ENCODE data around the gene CAMTA1. TPM values are rescaled to one million over a fixed set of nuclear protein-coding genes. Genes with fewer than 3 reads are reported as not detected.

CAMTA1 gene
- total and polyA plus RNA-seq, 2 experiments from 2014 or later, result 89.0 to 145 TPM

DNA sequence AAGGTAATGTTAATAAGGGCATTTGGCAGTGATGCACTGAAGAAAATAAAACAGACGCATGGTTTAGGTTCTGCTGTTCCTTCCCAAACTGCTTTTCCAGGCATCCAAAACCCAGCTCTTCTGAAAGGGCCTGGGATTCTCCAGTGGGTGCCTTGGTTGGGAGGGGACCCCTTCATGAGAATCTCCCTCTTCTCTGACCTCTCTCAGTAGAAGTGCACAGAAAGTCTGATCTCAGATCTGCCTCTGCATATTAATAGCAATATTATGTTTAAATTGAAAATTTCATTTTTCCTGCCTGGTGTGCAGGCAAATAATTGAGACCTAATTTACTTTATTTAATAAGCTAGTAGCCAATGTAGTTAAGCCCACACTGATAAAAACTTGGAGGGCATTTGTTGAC is 260.6 kb downstream of the CAMTA1 start:
- no peaks in the 10 kb centered on the region for H3K79me2 ChIP-seq
- no peaks in the 10 kb centered on the region for H3K9me2 ChIP-seq (replicated peaks; ENCODE audit: insufficient read depth)
- H3K4me1 ChIP-seq (ENCODE audit: insufficient read depth), result no peaks in the 10 kb centered on the region
- H4K20me1 ChIP-seq (ENCODE audit: insufficient read depth, poor library complexity, severe bottlenecking), result no peaks in the 10 kb centered on the region
- DNase-seq (ENCODE audit: low spot score), result no peak
- TF ChIP-seq, protein P1, sequence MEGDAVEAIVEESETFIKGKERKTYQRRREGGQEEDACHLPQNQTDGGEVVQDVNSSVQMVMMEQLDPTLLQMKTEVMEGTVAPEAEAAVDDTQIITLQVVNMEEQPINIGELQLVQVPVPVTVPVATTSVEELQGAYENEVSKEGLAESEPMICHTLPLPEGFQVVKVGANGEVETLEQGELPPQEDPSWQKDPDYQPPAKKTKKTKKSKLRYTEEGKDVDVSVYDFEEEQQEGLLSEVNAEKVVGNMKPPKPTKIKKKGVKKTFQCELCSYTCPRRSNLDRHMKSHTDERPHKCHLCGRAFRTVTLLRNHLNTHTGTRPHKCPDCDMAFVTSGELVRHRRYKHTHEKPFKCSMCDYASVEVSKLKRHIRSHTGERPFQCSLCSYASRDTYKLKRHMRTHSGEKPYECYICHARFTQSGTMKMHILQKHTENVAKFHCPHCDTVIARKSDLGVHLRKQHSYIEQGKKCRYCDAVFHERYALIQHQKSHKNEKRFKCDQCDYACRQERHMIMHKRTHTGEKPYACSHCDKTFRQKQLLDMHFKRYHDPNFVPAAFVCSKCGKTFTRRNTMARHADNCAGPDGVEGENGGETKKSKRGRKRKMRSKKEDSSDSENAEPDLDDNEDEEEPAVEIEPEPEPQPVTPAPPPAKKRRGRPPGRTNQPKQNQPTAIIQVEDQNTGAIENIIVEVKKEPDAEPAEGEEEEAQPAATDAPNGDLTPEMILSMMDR (IDR thresholded peaks at IDR 0.05; ENCODE audit: poor library complexity), result no peak
- TF ChIP-seq EZH2phosphoT487 (IDR thresholded peaks at IDR 0.05; ENCODE audit: low read depth, severe bottlenecking, unreplicated experiment) (no peak), EZH2 (IDR thresholded peaks at IDR 0.05; ENCODE audit: borderline replicate concordance) (no peak)
- H3K4me3 ChIP-seq, result no peak overlapping the region
- no peaks in the 10 kb centered on the region for H3K36me3 ChIP-seq (replicated peaks; ENCODE audit: insufficient read depth, low read depth)
- 92% methylated on average over 1 of the region's 1 CpG for WGBS (ENCODE audit: low lambda C conversion rate, missing lambda C conversion rate)
- no peaks in the 10 kb centered on the region for H3K9me3 ChIP-seq (ENCODE audit: low read depth)
- no peaks in the 10 kb centered on the region for H3K27me3 ChIP-seq
- no peak overlapping the region for H2AFZ ChIP-seq
- no peak overlapping the region for H3K4me2 ChIP-seq
- H3K27ac ChIP-seq, result no peak overlapping the region

DNA sequence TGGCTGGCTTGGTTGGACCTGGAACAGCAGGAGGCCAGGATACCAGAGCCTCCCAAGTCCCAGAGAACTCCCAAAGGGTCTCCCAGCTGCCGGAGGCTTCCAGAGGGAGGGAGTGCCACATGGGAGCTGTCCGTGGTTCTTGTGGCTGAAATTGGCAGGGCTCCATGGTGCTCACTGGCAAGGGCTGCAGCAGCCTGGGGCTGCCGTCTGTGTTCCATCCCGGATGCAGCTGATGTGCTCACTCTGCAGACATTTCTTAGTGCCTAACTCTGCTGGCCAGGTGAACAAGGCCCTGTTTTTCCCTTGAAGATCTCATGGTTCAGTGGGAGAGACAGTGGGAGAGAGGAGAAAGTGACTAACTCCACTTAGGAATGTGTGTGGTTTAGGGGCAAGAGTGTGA is 261.1 kb downstream of the CAMTA1 start:
- Histone ChIP-seq H4K20me1 (ENCODE audit: insufficient read depth, poor library complexity, severe bottlenecking) (no peaks in the 10 kb centered on the region), H3K36me3 (replicated peaks; ENCODE audit: insufficient read depth, low read depth) (no peaks in the 10 kb centered on the region), H3K79me2 (no peaks in the 10 kb centered on the region), H3K9me2 (replicated peaks; ENCODE audit: insufficient read depth) (no peaks in the 10 kb centered on the region), H3K9me3 (ENCODE audit: low read depth) (no peaks in the 10 kb centered on the region), H3K27ac (no peak overlapping the region), H3K4me1 (ENCODE audit: insufficient read depth) (no peaks in the 10 kb centered on the region), H3K4me3 (no peak overlapping the region), H3K27me3 (no peaks in the 10 kb centered on the region), H2AFZ (no peak overlapping the region), H3K4me2 (no peak overlapping the region)
- TF ChIP-seq, protein P1 (IDR thresholded peaks at IDR 0.05; ENCODE audit: poor library complexity), result no peak
- TF ChIP-seq EZH2phosphoT487 (IDR thresholded peaks at IDR 0.05; ENCODE audit: low read depth, severe bottlenecking, unreplicated experiment) (no peak), EZH2 (IDR thresholded peaks at IDR 0.05; ENCODE audit: borderline replicate concordance) (no peak)
- WGBS (ENCODE audit: low lambda C conversion rate, missing lambda C conversion rate), result 9% methylated on average over 4 of the region's 4 CpGs
- peak; percentile 77 for DNase-seq (ENCODE audit: low spot score)

DNA sequence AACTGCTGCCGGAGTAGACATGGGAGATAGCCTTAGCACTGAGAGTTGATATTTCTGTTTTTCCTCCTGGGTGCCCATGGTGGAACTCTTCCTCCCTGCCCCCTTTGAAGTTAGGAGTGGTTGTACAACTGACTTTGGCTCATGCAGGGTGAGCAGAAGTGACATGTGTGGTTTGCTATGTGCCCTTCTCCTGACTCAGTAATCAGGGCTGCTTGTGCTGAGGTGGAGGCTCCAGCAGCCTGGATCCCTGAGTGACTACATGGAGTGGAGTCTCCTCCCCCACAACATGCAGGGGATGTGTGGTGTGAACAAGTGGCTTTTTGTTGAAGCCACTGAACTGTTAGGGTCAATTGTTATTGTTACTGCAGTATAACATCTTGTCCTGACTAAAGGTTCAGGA is 261.6 kb downstream of the CAMTA1 start:
- Histone ChIP-seq H3K4me1 (ENCODE audit: insufficient read depth) (no peaks in the 10 kb centered on the region), H2AFZ (no peak overlapping the region), H3K27me3 (no peaks in the 10 kb centered on the region), H3K9me2 (replicated peaks; ENCODE audit: insufficient read depth) (no peaks in the 10 kb centered on the region), H3K4me2 (no peak overlapping the region), H3K4me3 (no peak overlapping the region), H4K20me1 (ENCODE audit: insufficient read depth, poor library complexity, severe bottlenecking) (no peaks in the 10 kb centered on the region), H3K9me3 (ENCODE audit: low read depth) (no peaks in the 10 kb centered on the region), H3K27ac (no peak overlapping the region), H3K36me3 (replicated peaks; ENCODE audit: insufficient read depth, low read depth) (no peaks in the 10 kb centered on the region), H3K79me2 (no peaks in the 10 kb centered on the region)
- 94% methylated on average over 1 of the region's 1 CpG for WGBS (ENCODE audit: low lambda C conversion rate, missing lambda C conversion rate)
- no peak for DNase-seq (ENCODE audit: low spot score)
- TF ChIP-seq, protein P1 (IDR thresholded peaks at IDR 0.05; ENCODE audit: poor library complexity), result no peak
- TF ChIP-seq EZH2 (IDR thresholded peaks at IDR 0.05; ENCODE audit: borderline replicate concordance), result no peak
- TF ChIP-seq EZH2phosphoT487 (IDR thresholded peaks at IDR 0.05; ENCODE audit: low read depth, severe bottlenecking, unreplicated experiment), result no peak

DNA sequence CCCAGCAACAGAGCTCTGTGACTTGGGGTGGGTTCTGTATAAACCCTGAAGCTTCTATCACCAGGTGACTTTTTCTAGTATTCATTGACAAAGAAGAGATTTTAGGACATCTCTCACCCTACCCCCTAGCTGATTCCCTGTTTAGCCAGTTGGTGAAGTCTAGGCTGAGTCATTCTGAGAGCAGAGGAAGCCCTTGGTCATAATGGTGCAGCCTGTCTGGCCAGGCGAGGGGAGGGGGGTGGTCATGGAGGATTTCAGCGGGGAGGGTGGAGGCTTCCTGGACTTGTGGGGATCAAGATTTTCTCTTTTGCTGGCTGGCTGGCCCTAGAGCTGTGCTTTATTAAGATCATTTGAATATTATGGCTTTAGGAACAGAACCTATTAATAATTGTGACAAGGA is 262.6 kb downstream of the CAMTA1 start:
- Histone ChIP-seq H3K4me1 (ENCODE audit: insufficient read depth) (no peaks in the 10 kb centered on the region), H3K4me3 (no peak overlapping the region), H2AFZ (no peak overlapping the region), H3K27me3 (no peaks in the 10 kb centered on the region), H3K9me3 (ENCODE audit: low read depth) (no peaks in the 10 kb centered on the region), H3K27ac (no peak overlapping the region), H3K4me2 (no peak overlapping the region), H4K20me1 (ENCODE audit: insufficient read depth, poor library complexity, severe bottlenecking) (no peaks in the 10 kb centered on the region), H3K9me2 (replicated peaks; ENCODE audit: insufficient read depth) (no peaks in the 10 kb centered on the region), H3K36me3 (replicated peaks; ENCODE audit: insufficient read depth, low read depth) (no peaks in the 10 kb centered on the region), H3K79me2 (no peaks in the 10 kb centered on the region)
- 68% methylated on average over 2 of the region's 2 CpGs for WGBS (ENCODE audit: low lambda C conversion rate, missing lambda C conversion rate)
- TF ChIP-seq EZH2 (IDR thresholded peaks at IDR 0.05; ENCODE audit: borderline replicate concordance) (no peak), EZH2phosphoT487 (IDR thresholded peaks at IDR 0.05; ENCODE audit: low read depth, severe bottlenecking, unreplicated experiment) (no peak)
- TF ChIP-seq, protein P1 (IDR thresholded peaks at IDR 0.05; ENCODE audit: poor library complexity), result no peak
- no peak for DNase-seq (ENCODE audit: low spot score)

Data from hepatocyte (in vitro differentiated cells).